NCI-H526 treated with DMSO at 0.1 percent for 48 hours (cell line): ENCODE data around the gene INSRR.

Experiments used
- DNase-seq: peaks from one replicate; lab custom pipeline; 2025; lab: John Stamatoyannopoulos, UW

INSRR gene

GRCh38 chr1:156894001-156894400 is 35.1 kb upstream of the INSRR start:
- no peak for DNase-seq

GRCh38 chr1:156893048-156893953 is 34.4 kb upstream of the INSRR start, which contains the start of gene PEAR1:
TSS of gene PEAR1 (plus strand) at chr1:156893718. CDS start at chr1:156903927, 10,209 bp downstream.
- no peak for DNase-seq

- peak; percentile 86 for DNase-seq
Measured at GRCh38 chr1:156892190-156893047, 33.5 kb upstream of the INSRR start.

- peak; percentile 78 for DNase-seq
Measured at GRCh38 chr1:156889802-156890580, 31.1 kb upstream of the INSRR start.

GRCh38 chr1:156887734-156888133 is 28.8 kb upstream of the INSRR start:
- no peak for DNase-seq

- no peak for DNase-seq
Measured at GRCh38 chr1:156887317-156887716, 28.4 kb upstream of the INSRR start.

- DNase-seq: no peak
Measured at GRCh38 chr1:156886583-156887281, 27.8 kb upstream of the INSRR start.

- DNase-seq: no peak
Measured at GRCh38 chr1:156885880-156886355, 27.0 kb upstream of the INSRR start.

GRCh38 chr1:156885314-156885713 is 26.4 kb upstream of the INSRR start:
- no peak for DNase-seq

GRCh38 chr1:156884560-156885184 is 25.8 kb upstream of the INSRR start:
- DNase-seq: no peak

GRCh38 chr1:156883919-156884318 is 25.0 kb upstream of the INSRR start:
- DNase-seq: no peak

- no peak for DNase-seq
Measured at GRCh38 chr1:156882543-156882942, 23.6 kb upstream of the INSRR start.

GRCh38 chr1:156881663-156882062 is 22.7 kb upstream of the INSRR start:
- no peak for DNase-seq

GRCh38 chr1:156881101-156881500 is 22.2 kb upstream of the INSRR start:
- no peak for DNase-seq

- no peak for DNase-seq
Measured at GRCh38 chr1:156880473-156880872, 21.6 kb upstream of the INSRR start.

GRCh38 chr1:156879876-156880275 is 21.0 kb upstream of the INSRR start:
- no peak for DNase-seq

GRCh38 chr1:156877433-156878170 is 18.7 kb upstream of the INSRR start:
- DNase-seq: no peak

- DNase-seq: no peak
Measured at GRCh38 chr1:156876281-156876680, 17.4 kb upstream of the INSRR start.

GRCh38 chr1:156875341-156875615 is 16.4 kb upstream of the INSRR start:
- no peak for DNase-seq
